CD4-positive, alpha-beta T cell (primary cell): ENCODE measurements around the gene WDR72. TPM values are rescaled to one million over a fixed set of nuclear protein-coding genes. Genes with fewer than 3 reads are reported as not detected.

Experiments used
- ATAC-seq: fragments of 200-7000 bp; cut with Tn5 transposase; one replicate; pipeline ENCODE4 v1.10.0; 2022; ENCODE audit warnings: mild to moderate bottlenecking; ENCODE audit not compliant: poor library complexity
- CTCF ChIA-PET: fragments of 350-600 bp; sonication (Branson Sonifier 250); formaldehyde crosslinking; loops from one replicate; lab custom pipeline; 2021; ENCODE audit warnings: antibody characterized with exemption, inconsistent platforms; lab: Charles Lee
- POLR2A ChIA-PET: fragments of 350-600 bp; sonication (Branson Sonifier 250); formaldehyde crosslinking; loops from one replicate; lab custom pipeline; 2021; ENCODE audit warnings: antibody characterized with exemption, inconsistent platforms; lab: Charles Lee
- DNase-seq, 14 experiments: peaks; one replicate each; pipeline ENCODE4 v3.0.0-alpha.2; 2013 to 2020; ENCODE audit warnings: mixed read lengths in 2 of 14
- H3K27ac ChIP-seq, 2 donors: one replicate each; pipeline versions ENCODE4 v1.5.1 to v1.7.0; 2013; ENCODE audit warnings: low read length in 2 of 2, low read depth in 1 of 2, mild to moderate bottlenecking in 1 of 2
- H3K27me3 ChIP-seq, 2 experiments: 1 replicate in 1 of 2; 2 replicates in 1 of 2; pipeline versions ENCODE4 v1.6.1 to v1.7.0; 2013; ENCODE audit warnings: low read length in 2 of 2, control low read depth in 1 of 2, mild to moderate bottlenecking in 1 of 2, moderate library complexity in 1 of 2; ENCODE audit not compliant: insufficient read depth in 2 of 2, control insufficient read depth in 1 of 2
- H3K36me3 ChIP-seq: one replicate; pipeline ENCODE4 v1.6.1; 2013; ENCODE audit warnings: low read length, control low read depth; ENCODE audit not compliant: insufficient read depth
- H3K4me1 ChIP-seq: one replicate; pipeline ENCODE4 v1.6.1; 2013; ENCODE audit warnings: low read length, control low read depth; ENCODE audit not compliant: insufficient read depth
- H3K4me3 ChIP-seq: one replicate; pipeline ENCODE4 v1.5.1; 2013; ENCODE audit warnings: mild to moderate bottlenecking, low read length, moderate library complexity
- H3K9me3 ChIP-seq, 2 experiments: 1 replicate in 1 of 2; 2 replicates in 1 of 2; pipeline versions ENCODE4 v1.6.1 to v1.7.0; 2013; ENCODE audit warnings: low read length in 2 of 2, mild to moderate bottlenecking in 2 of 2, control low read depth in 1 of 2, moderate library complexity in 1 of 2; ENCODE audit not compliant: control insufficient read depth in 1 of 2, insufficient read depth in 1 of 2
- H3K27ac Mint-ChIP-seq: one replicate; pipeline ENCODE4 v1.8.0; 2020; ENCODE audit warnings: mixed read lengths
- H3K27me3 Mint-ChIP-seq: one replicate; pipeline ENCODE4 v1.8.0; 2021; ENCODE audit warnings: mixed read lengths
- H3K36me3 Mint-ChIP-seq: one replicate; pipeline ENCODE4 v1.8.0; 2021; ENCODE audit warnings: low read depth, mixed read lengths
- H3K4me1 Mint-ChIP-seq: one replicate; pipeline ENCODE4 v1.8.0; 2021; ENCODE audit warnings: low read depth, mixed read lengths
- H3K4me3 Mint-ChIP-seq: one replicate; pipeline ENCODE4 v1.8.0; 2020; ENCODE audit warnings: mild to moderate bottlenecking, mixed read lengths
- H3K9me3 Mint-ChIP-seq: one replicate; pipeline ENCODE4 v1.8.0; 2020; ENCODE audit warnings: mixed read lengths
- intact Hi-C, 2 experiments: fragments of 100-400 bp; cut with DNase I in 1 of 2; cut with micrococcal nuclease in 1 of 2; formaldehyde crosslinking; loops; one replicate each; pipeline versions ENCODE4 v1.15.1 to v1.9.0; 2023 to 2025; cut with DNase I, micrococcal nuclease
- total RNA-seq, 174 experiments: library from RNA in 2 of 174; stranded (reverse) in 2 of 174; gene quantifications; one replicate each; pipeline ENCODE4 v1.2.3 and lab custom pipeline; 2021 to 2026
- TF ChIP-seq, protein P1 (sequence below): fragments of 200-600 bp; IDR thresholded peaks from one replicate; pipeline ENCODE4 v1.8.0; 2022; ENCODE audit warnings: antibody characterized with exemption, mild to moderate bottlenecking

The WDR72 gene
- total RNA-seq, 2 experiments from 2014 or later = not detected

DNA sequence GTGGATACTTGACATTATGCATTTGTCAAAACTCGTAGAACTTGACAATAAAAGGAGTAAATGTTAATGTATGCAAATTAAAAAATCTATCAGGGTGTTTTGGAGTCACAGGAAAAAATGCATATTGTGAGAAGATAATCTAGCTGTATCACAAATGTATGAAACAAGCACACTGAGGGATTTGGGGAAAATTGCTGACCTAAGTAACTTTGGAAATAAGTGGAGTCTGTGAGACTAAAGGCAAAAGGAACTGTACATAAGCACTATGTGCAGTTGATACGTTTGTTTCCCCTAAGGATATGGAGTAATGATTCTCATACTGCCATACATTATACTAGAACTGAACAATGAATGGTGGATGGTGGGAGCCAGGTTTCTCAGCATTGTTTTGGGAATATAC, 43.2 kb upstream of the WDR72 start:
- no peaks in the 10 kb centered on the region for H3K27me3 ChIP-seq
- H3K27ac Mint-ChIP-seq = no peak overlapping the region
- H3K36me3 Mint-ChIP-seq = no peaks in the 10 kb centered on the region
- ATAC-seq (no peak), DNase-seq (no peak)
- no peaks in the 10 kb centered on the region for H3K4me1 ChIP-seq
- no peaks in the 10 kb centered on the region for H3K9me3 Mint-ChIP-seq
- H3K9me3 ChIP-seq = no peaks in the 10 kb centered on the region
- no peak overlapping the region for H3K4me3 Mint-ChIP-seq
- no peaks in the 10 kb centered on the region for H3K4me1 Mint-ChIP-seq
- no peak overlapping the region for H3K4me3 ChIP-seq
- H3K27ac ChIP-seq = no peak overlapping the region
- POLR2A ChIA-PET = no interaction called here
- TF ChIP-seq, protein P1, sequence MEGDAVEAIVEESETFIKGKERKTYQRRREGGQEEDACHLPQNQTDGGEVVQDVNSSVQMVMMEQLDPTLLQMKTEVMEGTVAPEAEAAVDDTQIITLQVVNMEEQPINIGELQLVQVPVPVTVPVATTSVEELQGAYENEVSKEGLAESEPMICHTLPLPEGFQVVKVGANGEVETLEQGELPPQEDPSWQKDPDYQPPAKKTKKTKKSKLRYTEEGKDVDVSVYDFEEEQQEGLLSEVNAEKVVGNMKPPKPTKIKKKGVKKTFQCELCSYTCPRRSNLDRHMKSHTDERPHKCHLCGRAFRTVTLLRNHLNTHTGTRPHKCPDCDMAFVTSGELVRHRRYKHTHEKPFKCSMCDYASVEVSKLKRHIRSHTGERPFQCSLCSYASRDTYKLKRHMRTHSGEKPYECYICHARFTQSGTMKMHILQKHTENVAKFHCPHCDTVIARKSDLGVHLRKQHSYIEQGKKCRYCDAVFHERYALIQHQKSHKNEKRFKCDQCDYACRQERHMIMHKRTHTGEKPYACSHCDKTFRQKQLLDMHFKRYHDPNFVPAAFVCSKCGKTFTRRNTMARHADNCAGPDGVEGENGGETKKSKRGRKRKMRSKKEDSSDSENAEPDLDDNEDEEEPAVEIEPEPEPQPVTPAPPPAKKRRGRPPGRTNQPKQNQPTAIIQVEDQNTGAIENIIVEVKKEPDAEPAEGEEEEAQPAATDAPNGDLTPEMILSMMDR = no peak
- H3K27me3 Mint-ChIP-seq = no peaks in the 10 kb centered on the region
- CTCF ChIA-PET = no interaction called here
- intact Hi-C loops = no loop called here
- H3K36me3 ChIP-seq = no peaks in the 10 kb centered on the region

DNA sequence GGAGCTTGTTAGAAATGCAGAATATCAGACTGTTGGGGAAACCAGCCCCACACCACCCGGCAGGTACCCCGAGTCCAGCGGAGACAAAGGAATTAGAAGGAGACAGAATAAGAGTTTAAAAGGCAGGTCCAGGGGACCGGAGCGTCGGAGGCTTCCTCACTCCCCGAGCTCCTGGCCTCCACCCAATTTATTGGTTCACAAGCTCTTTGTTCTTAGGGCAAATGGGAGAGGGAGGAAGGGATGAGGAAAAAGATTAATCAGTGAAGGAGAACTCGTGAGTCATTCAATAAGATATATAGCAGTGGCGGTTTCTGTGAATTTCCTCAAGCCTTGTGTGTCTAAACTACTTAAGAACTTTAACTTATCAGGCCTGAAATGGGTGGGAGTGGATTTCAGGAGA, 32.1 kb upstream of the WDR72 start:
- intact Hi-C loops = no loop called here
- POLR2A ChIA-PET = no interaction called here
- Histone ChIP-seq H3K4me3 (no peak overlapping the region), H3K4me1 (no peaks in the 10 kb centered on the region), H3K27ac (no peak overlapping the region), H3K9me3 (peaks cover 0 to 4% of the 10 kb centered on the region in 2 experiments), H3K36me3 (no peaks in the 10 kb centered on the region), H3K27me3 (no peaks in the 10 kb centered on the region)
- DNase-seq (no peak), ATAC-seq (no peak)
- no peaks in the 10 kb centered on the region for H3K36me3 Mint-ChIP-seq
- no peaks in the 10 kb centered on the region for H3K9me3 Mint-ChIP-seq
- H3K4me1 Mint-ChIP-seq = no peaks in the 10 kb centered on the region
- CTCF ChIA-PET = no interaction called here
- TF ChIP-seq, protein P1 = no peak
- no peak overlapping the region for H3K4me3 Mint-ChIP-seq
- no peak overlapping the region for H3K27ac Mint-ChIP-seq
- peaks cover 5% of the 10 kb centered on the region for H3K27me3 Mint-ChIP-seq

DNA sequence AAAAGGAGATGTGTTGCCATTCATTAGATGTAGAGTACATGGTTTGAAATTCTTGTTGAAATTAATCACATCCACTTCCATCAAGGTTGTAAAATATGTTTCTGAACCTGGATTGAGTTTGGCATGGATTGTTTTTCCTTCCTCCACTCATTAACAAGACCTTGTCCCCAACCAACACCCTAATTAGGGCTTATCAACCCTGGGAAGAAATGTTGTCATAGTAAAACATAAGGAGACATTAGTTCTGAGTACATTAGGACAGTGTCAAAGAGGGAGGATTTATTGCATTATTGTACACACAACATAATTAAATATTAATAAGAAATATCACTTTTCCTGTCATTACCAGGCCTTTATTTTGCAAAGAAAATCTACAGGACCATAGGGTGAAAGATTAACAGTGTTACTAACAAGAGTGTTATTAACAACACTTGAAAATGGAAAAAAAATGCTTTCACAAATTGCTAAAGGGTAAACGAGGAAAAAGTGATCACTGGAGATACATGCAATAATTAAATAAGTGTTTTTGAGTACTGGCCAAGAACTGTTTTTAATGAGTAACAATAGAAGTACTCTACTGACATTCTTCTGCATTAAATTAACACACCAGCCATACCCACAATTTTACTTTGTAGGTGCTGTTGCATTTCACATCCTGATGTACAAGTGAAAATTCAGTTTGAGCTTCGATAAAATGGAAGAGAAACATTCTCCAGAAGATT, 30.4 kb upstream of the WDR72 start:
- no peak for DNase-seq
- H3K27me3 Mint-ChIP-seq = peaks cover 5% of the 10 kb centered on the region
- ATAC-seq = no peak
- no peak overlapping the region for H3K27ac Mint-ChIP-seq
- H3K4me3 Mint-ChIP-seq = no peak overlapping the region
- Histone ChIP-seq H3K4me1 (no peaks in the 10 kb centered on the region), H3K4me3 (no peak overlapping the region), H3K27me3 (no peaks in the 10 kb centered on the region), H3K9me3 (peaks cover 0 to 4% of the 10 kb centered on the region in 2 experiments), H3K36me3 (no peaks in the 10 kb centered on the region), H3K27ac (no peak overlapping the region)
- intact Hi-C loops = no loop called here
- POLR2A ChIA-PET = no interaction called here
- CTCF ChIA-PET = no interaction called here
- no peaks in the 10 kb centered on the region for H3K36me3 Mint-ChIP-seq
- TF ChIP-seq, protein P1 = no peak
- H3K9me3 Mint-ChIP-seq = no peaks in the 10 kb centered on the region
- no peaks in the 10 kb centered on the region for H3K4me1 Mint-ChIP-seq
